Neuron (in vitro differentiated cells): ENCODE measurements around the gene MED13L.
"Not testable (repeated sequence)": the region's sequence is repeated elsewhere in the genome, so short reads cannot be mapped to it uniquely, and the experiment has no call there.

Experiments used
- H2AFZ ChIP-seq: one replicate; pipeline ENCODE4 v1.6.1; 2013; ENCODE audit warnings: low read depth, mild to moderate bottlenecking, inconsistent platforms, low read length, moderate library complexity
- H3K27me3 ChIP-seq: one replicate; pipeline ENCODE4 v1.6.1; 2013; ENCODE audit warnings: low read length; ENCODE audit not compliant: insufficient read depth
- H3K36me3 ChIP-seq: one replicate; pipeline ENCODE4 v1.6.1; 2013; ENCODE audit warnings: low read length; ENCODE audit not compliant: insufficient read depth
- H3K4me1 ChIP-seq: one replicate; pipeline ENCODE4 v1.6.1; 2013; ENCODE audit warnings: low read length; ENCODE audit not compliant: insufficient read depth
- H3K4me3 ChIP-seq: 2 replicates; pipeline ENCODE4 v1.5.1; 2013; ENCODE audit warnings: mild to moderate bottlenecking, low read length, moderate library complexity
- H3K9me3 ChIP-seq: one replicate; pipeline ENCODE4 v1.6.1; 2013; ENCODE audit warnings: low read length

Gene MED13L

GRCh38 chr12:116054280-116054679 lies 223.2 kb downstream of the MED13L start:
- Histone ChIP-seq H3K27me3 (no peaks in the 10 kb centered on the region), H3K4me1 (peaks cover 17% of the 10 kb centered on the region), H3K9me3 (no peaks in the 10 kb centered on the region), H2AFZ (no peak overlapping the region), H3K36me3 (no peaks in the 10 kb centered on the region), H3K4me3 (no peak overlapping the region)

- peaks cover 22% of the 10 kb centered on the region for H3K4me1 ChIP-seq
- no peak overlapping the region for H3K4me3 ChIP-seq
- H3K36me3 ChIP-seq = no peaks in the 10 kb centered on the region
Measured at GRCh38 chr12:116053479-116054200, 223.9 kb downstream of the MED13L start.

GRCh38 chr12:116050275-116050674 lies 227.2 kb downstream of the MED13L start:
- Histone ChIP-seq H3K9me3 (no peaks in the 10 kb centered on the region), H3K27me3 (no peaks in the 10 kb centered on the region), H3K4me3 (no peak overlapping the region), H2AFZ (no peak overlapping the region), H3K36me3 (no peaks in the 10 kb centered on the region), H3K4me1 (peaks cover 25% of the 10 kb centered on the region)

More at GRCh38 chr12:116053479-116054200, 223.9 kb downstream of the MED13L start:
- no peaks in the 10 kb centered on the region for H3K27me3 ChIP-seq
- H2AFZ ChIP-seq = no peak overlapping the region
- H3K9me3 ChIP-seq = no peaks in the 10 kb centered on the region

- H3K4me3 ChIP-seq = no peak overlapping the region
- H3K9me3 ChIP-seq = no peaks in the 10 kb centered on the region
- H3K27me3 ChIP-seq = no peaks in the 10 kb centered on the region
- H3K36me3 ChIP-seq = no peaks in the 10 kb centered on the region
- no peak overlapping the region for H2AFZ ChIP-seq
- peaks cover 21% of the 10 kb centered on the region for H3K4me1 ChIP-seq
Measured at GRCh38 chr12:116048879-116049278, 228.6 kb downstream of the MED13L start.

GRCh38 chr12:116046039-116046438 lies 231.5 kb downstream of the MED13L start:
- no peaks in the 10 kb centered on the region for H3K9me3 ChIP-seq
- no peak overlapping the region for H3K4me3 ChIP-seq
- H3K36me3 ChIP-seq = no peaks in the 10 kb centered on the region
- H3K4me1 ChIP-seq = peaks cover 17% of the 10 kb centered on the region
- H2AFZ ChIP-seq = no peak overlapping the region
- H3K27me3 ChIP-seq = no peaks in the 10 kb centered on the region

- Histone ChIP-seq H2AFZ (no peak overlapping the region), H3K4me1 (peaks cover 17% of the 10 kb centered on the region), H3K36me3 (no peaks in the 10 kb centered on the region), H3K27me3 (no peaks in the 10 kb centered on the region), H3K9me3 (no peaks in the 10 kb centered on the region), H3K4me3 (no peak overlapping the region)
Measured at GRCh38 chr12:116045150-116045549, 232.3 kb downstream of the MED13L start.

- Histone ChIP-seq H3K9me3 (no peaks in the 10 kb centered on the region), H3K4me1 (peaks cover 14% of the 10 kb centered on the region), H3K36me3 (no peaks in the 10 kb centered on the region), H3K4me3 (no peak overlapping the region), H3K27me3 (no peaks in the 10 kb centered on the region), H2AFZ (no peak overlapping the region)
Measured at GRCh38 chr12:116043659-116044535, 233.6 kb downstream of the MED13L start.

GRCh38 chr12:116040402-116040801 lies 237.1 kb downstream of the MED13L start:
- peaks cover 9% of the 10 kb centered on the region for H3K4me1 ChIP-seq
- no peak overlapping the region for H2AFZ ChIP-seq
- H3K36me3 ChIP-seq = no peaks in the 10 kb centered on the region
- no peak overlapping the region for H3K4me3 ChIP-seq
- no peaks in the 10 kb centered on the region for H3K27me3 ChIP-seq
- no peaks in the 10 kb centered on the region for H3K9me3 ChIP-seq

- H3K9me3 ChIP-seq = no peaks in the 10 kb centered on the region
- H3K4me1 ChIP-seq = peaks cover 5% of the 10 kb centered on the region
- no peak overlapping the region for H3K4me3 ChIP-seq
- no peaks in the 10 kb centered on the region for H3K27me3 ChIP-seq
- no peaks in the 10 kb centered on the region for H3K36me3 ChIP-seq
- H2AFZ ChIP-seq = no peak overlapping the region
Measured at GRCh38 chr12:116039081-116039480, 238.4 kb downstream of the MED13L start.

GRCh38 chr12:116037941-116038837 lies 239.3 kb downstream of the MED13L start:
- Histone ChIP-seq H3K4me3 (no peak overlapping the region), H3K27me3 (no peaks in the 10 kb centered on the region), H3K4me1 (no peaks in the 10 kb centered on the region), H3K36me3 (no peaks in the 10 kb centered on the region), H3K9me3 (no peaks in the 10 kb centered on the region), H2AFZ (no peak overlapping the region)

GRCh38 chr12:116033765-116034164 lies 243.7 kb downstream of the MED13L start:
- Histone ChIP-seq H3K36me3 (no peaks in the 10 kb centered on the region), H3K4me1 (no peaks in the 10 kb centered on the region), H3K9me3 (no peaks in the 10 kb centered on the region), H2AFZ (no peak overlapping the region), H3K27me3 (no peaks in the 10 kb centered on the region), H3K4me3 (no peak overlapping the region)

GRCh38 chr12:116031624-116032023 lies 245.9 kb downstream of the MED13L start:
- not testable (repeated sequence) for H3K9me3 ChIP-seq, H3K27me3 ChIP-seq, H3K36me3 ChIP-seq, H2AFZ ChIP-seq, H3K4me3 ChIP-seq, H3K4me1 ChIP-seq

- no peaks in the 10 kb centered on the region for H3K9me3 ChIP-seq
- peaks cover 2% of the 10 kb centered on the region for H3K4me1 ChIP-seq
- no peak overlapping the region for H3K4me3 ChIP-seq
- no peak overlapping the region for H2AFZ ChIP-seq
- no peaks in the 10 kb centered on the region for H3K27me3 ChIP-seq
- no peaks in the 10 kb centered on the region for H3K36me3 ChIP-seq
Measured at GRCh38 chr12:116028619-116029018, 248.9 kb downstream of the MED13L start.
